Activated CD8-positive, alpha-beta memory T cell treated with anti-CD3 and anti-CD28 coated beads for 48 hours (primary cell): ENCODE results near the gene SLC35F1.

ENCODE experiments used
- DNase-seq, 3 experiments: peaks; one replicate each; pipeline ENCODE4 v3.0.0-alpha.2; 2020; ENCODE audit warnings: low read depth in 2 of 3, low spot score in 2 of 3

SLC35F1 gene

DNA sequence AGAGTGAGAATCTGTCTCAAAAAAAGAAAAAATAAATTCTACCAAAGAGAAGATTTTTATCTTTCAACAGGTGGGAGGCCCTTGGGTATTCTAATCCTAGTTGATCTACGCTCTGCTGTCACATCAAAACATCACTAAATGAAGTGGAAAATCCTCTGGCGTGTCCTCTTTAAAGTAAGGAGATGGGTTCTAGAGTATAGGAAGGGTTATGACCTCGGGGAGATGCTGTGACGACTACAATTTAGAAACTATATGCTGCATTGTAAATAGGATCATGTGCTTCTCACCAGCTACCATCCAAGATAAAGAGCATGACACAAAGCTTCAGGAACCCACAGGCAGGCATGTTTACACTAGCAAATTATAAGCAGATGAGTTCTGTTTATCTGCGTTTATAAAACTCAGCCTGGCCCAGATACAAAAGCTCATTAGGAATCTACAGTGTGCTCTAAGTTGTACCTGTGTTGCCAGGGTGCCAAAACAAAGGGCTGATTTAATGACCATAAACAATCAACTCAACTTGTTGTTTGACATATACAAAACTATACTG is 443.9 kb downstream of the SLC35F1 start:
- DNase-seq: no peak

DNA sequence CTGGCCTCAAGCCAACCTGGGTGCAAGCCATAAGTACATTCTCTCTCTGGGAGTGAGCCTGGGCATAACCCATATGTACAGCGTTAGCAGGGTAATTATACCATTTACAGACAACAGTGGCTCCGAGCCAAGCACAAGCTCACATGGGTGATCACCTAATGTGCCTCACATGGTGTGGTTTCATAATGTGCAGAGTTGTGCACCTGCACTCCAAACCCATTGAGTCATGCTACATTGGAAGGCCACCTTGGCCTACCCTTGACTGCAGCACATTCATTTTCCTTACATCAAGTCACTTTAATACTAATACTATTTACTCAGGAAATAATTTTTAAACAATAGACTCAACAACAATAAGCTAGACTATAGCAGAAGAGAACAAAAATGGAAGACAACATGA is 446.5 kb downstream of the SLC35F1 start:
- no peak for DNase-seq

GRCh38 chr6:118354641-118355040 is 447.6 kb downstream of the SLC35F1 start:
- DNase-seq: no peak

DNA sequence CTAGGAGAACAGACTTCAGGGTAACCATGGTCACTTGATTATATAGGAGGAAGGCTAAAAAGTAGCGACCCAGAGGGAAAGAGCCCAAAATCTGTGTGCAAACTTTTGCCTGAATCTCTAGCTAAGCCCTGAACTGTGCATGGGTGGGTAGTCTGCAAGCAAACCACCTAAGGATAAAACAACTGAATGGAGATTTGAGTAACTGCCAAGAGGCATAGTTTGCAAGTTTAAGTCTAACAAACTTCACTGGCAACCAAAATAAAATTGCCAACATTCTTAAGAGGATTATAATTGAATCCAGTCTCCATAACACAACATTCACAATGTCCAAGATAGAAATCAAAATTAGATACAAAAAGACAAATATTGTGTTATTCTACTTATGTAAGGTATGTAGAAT is 449.0 kb downstream of the SLC35F1 start:
- no peak for DNase-seq

GRCh38 chr6:118356686-118357085 is 449.6 kb downstream of the SLC35F1 start:
- DNase-seq: no peak
